ENCODE measurements around the gene DIAPH3. TPM values are rescaled to one million over a fixed set of nuclear protein-coding genes. Genes with fewer than 3 reads are reported as not detected.

DIAPH3 gene
- total and polyA plus RNA-seq, 2 of the 4 experiments (the other 2 are of a cell fraction): 8.9 to 9.3 TPM

DNA sequence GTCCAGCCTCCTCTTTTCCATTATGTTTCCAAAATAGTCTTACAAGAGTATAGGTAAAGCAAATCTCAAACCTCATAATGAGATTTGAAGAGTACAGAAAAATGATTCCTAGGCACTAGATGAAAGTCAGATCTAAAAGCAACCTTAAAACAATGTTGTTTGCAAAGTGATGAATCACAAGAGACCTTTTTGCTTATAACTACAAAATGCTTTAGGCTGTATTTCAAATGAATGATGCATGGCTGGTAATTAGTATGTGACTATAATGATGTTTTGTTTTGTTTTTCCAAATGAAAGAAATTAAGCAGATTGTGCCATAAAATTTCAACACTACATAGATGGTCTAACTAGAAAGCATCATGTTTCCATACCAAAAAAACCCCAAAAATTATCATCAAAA, 272.7 kb downstream of the DIAPH3 start:
- Histone ChIP-seq H3K23ac (ENCODE audit: low read depth, low read length) (no peak overlapping the region), H3K9me3 (ENCODE audit: control insufficient read depth, insufficient read depth, low read length) (no peaks in the 10 kb centered on the region)
- intact Hi-C loops (cut with micrococcal nuclease): no loop called here

More for the DNA sequence above, 272.7 kb downstream of the DIAPH3 start:
- Histone ChIP-seq H2AK5ac (ENCODE audit: low read depth, low read length) (no peak overlapping the region), H2AK9ac (replicated peaks; ENCODE audit: low read depth, low read length, poor library complexity) (no peak overlapping the region), H2BK5ac (ENCODE audit: low read depth, low read length, poor library complexity, severe bottlenecking) (no peak overlapping the region), H2BK20ac (ENCODE audit: low read depth, low read length) (no peak overlapping the region), H4K8ac (ENCODE audit: low read depth in 2 of 2, low read length in 2 of 2) (no peak overlapping the region), H3K36me3 (ENCODE audit: control insufficient read depth, insufficient read depth, low read length) (no peaks in the 10 kb centered on the region), H4K20me1 (ENCODE audit: insufficient read depth, low read length) (no peaks in the 10 kb centered on the region), H2AFZ (replicated peaks; ENCODE audit: low read length, poor library complexity) (no peak overlapping the region), H3K18ac (ENCODE audit: low read depth, low read length) (no peak overlapping the region), H3K4ac (ENCODE audit: low read depth, low read length) (no peak overlapping the region), H3K4me1 (ENCODE audit: control insufficient read depth, insufficient read depth, low read length) (no peaks in the 10 kb centered on the region), H3K27ac (ENCODE audit: insufficient read depth, low read length) (no peak overlapping the region), H4K91ac (ENCODE audit: insufficient read depth, low read depth, low read length) (no peak overlapping the region), H3K9me1 (ENCODE audit: insufficient read depth, low read length) (peaks cover 3% of the 10 kb centered on the region; the same call in 1 of the 2 replicates), H3K27me3 (ENCODE audit: control insufficient read depth, insufficient read depth, low read length) (no peaks in the 10 kb centered on the region), H3K4me2 (ENCODE audit: low read depth, low read length) (no peak overlapping the region), H3K9ac (ENCODE audit: low read depth, low read length) (no peak overlapping the region), H2BK15ac (ENCODE audit: low read depth, low read length) (no peak overlapping the region), H4K5ac (ENCODE audit: low read depth, low read length) (no peak overlapping the region), H3K14ac (replicated peaks; ENCODE audit: low read depth, low read length) (no peak overlapping the region), H3K4me3 (ENCODE audit: insufficient read depth, low read depth, low read length) (no peak overlapping the region), H2BK120ac (ENCODE audit: low read depth, low read length) (no peak overlapping the region), H3K56ac (ENCODE audit: extremely low read depth, insufficient read depth, low read length) (no peak overlapping the region), H3K79me1 (ENCODE audit: low read depth in 1 of 2, low read length in 2 of 2) (no peaks in the 10 kb centered on the region; a peak in 2 of 4 replicates)
- ChIA-PET CTCF (interaction anchor here (1.1 kb wide), 1 partner anchor 9 kb away, joined by 3 read pairs; no protein-coding TSS in a partner anchor), POLR2A (ENCODE audit: unreplicated experiment) (no interaction called here)
- dilution Hi-C loops (cut with HindIII; ENCODE audit: low sequenced_read_pairs, unreplicated experiment): no loop called here
- TF ChIP-seq NFE2L2 (IDR thresholded peaks at IDR 0.05; ENCODE audit: low read depth, low read length): no peak
- no peak for TF ChIP-seq RFX5 (IDR thresholded peaks at IDR 0.05; ENCODE audit: low read depth, low read length)
- TF ChIP-seq CEBPB (IDR thresholded peaks at IDR 0.05; ENCODE audit: low read depth, low read length): no peak
- no peak for TF ChIP-seq POLR2A (IDR thresholded peaks at IDR 0.05; ENCODE audit: low read depth, low read length)
- TF ChIP-seq FOS (IDR thresholded peaks at IDR 0.05; ENCODE audit: low read depth, low read length): no peak
- TF ChIP-seq BHLHE40 (IDR thresholded peaks at IDR 0.05; ENCODE audit: low read depth, low read length): no peak
- TF ChIP-seq, protein P1, sequence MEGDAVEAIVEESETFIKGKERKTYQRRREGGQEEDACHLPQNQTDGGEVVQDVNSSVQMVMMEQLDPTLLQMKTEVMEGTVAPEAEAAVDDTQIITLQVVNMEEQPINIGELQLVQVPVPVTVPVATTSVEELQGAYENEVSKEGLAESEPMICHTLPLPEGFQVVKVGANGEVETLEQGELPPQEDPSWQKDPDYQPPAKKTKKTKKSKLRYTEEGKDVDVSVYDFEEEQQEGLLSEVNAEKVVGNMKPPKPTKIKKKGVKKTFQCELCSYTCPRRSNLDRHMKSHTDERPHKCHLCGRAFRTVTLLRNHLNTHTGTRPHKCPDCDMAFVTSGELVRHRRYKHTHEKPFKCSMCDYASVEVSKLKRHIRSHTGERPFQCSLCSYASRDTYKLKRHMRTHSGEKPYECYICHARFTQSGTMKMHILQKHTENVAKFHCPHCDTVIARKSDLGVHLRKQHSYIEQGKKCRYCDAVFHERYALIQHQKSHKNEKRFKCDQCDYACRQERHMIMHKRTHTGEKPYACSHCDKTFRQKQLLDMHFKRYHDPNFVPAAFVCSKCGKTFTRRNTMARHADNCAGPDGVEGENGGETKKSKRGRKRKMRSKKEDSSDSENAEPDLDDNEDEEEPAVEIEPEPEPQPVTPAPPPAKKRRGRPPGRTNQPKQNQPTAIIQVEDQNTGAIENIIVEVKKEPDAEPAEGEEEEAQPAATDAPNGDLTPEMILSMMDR (conservative IDR thresholded peaks at IDR 0.05; ENCODE audit: low read depth, low read length): no peak
- TF ChIP-seq RAD21 (IDR thresholded peaks at IDR 0.05; ENCODE audit: low read length): no peak
- no peak for TF ChIP-seq MXI1 (IDR thresholded peaks at IDR 0.05; ENCODE audit: borderline replicate concordance, low read depth, low read length)
- ATAC-seq (ENCODE audit: low read depth) (no peak), DNase-seq (no peak)
- in situ Hi-C loops (cut with MboI; ENCODE audit: low sequenced_read_pairs): no loop called here
- no TSS peak for BruUV-seq (replicated peaks)
